ENCODE data around the gene CENPX. TPM values are rescaled to one million over a fixed set of nuclear protein-coding genes. Genes with fewer than 3 reads are reported as not detected.

Gene CENPX
- total and polyA plus RNA-seq, 2 of the 13 experiments (the other 11 are each of a cell fraction or from before 2014, with no cell fraction given), result 92.7 to 170 TPM

GRCh38 chr17:82000803-82001570 lies 21.7 kb downstream of the CENPX start (continued):
- peak; percentile 2; the same call in 1 of the 2 replicates for TF ChIP-seq POGK (CRISPR knock-in tag; conservative IDR thresholded peaks at IDR 0.05)
- peak; percentile 97 for TF ChIP-seq TCF7 (IDR thresholded peaks at IDR 0.05; ENCODE audit: low read depth)
- peak; percentile 78 for TF ChIP-seq HOXD1 (CRISPR knock-in tag; IDR thresholded peaks at IDR 0.05)
- TF ChIP-seq ZNF572 (CRISPR knock-in tag; IDR thresholded peaks at IDR 0.05), result 0 out of 2 replicates have a peak, but pooled peaks have one; percentile 87
- TF ChIP-seq SP2 (CRISPR knock-in tag; IDR thresholded peaks at IDR 0.05), result no peak; the same call in none of the 2 replicates
- TF ChIP-seq JARID2 (CRISPR knock-in tag; IDR thresholded peaks at IDR 0.05; ENCODE audit: insufficient replicate concordance), result peak; percentile 70
- TF ChIP-seq TRAFD1 (CRISPR knock-in tag; IDR thresholded peaks at IDR 0.05; ENCODE audit: borderline replicate concordance), result no peak
- TF ChIP-seq MTA3 (CRISPR knock-in tag; IDR thresholded peaks at IDR 0.05), result no peak
- no peak for TF ChIP-seq ZNF850 (CRISPR knock-in tag; conservative IDR thresholded peaks at IDR 0.05)
- TF ChIP-seq ZNF777 (CRISPR knock-in tag; IDR thresholded peaks at IDR 0.05), result peak; percentile 20; the same call in 1 of the 2 replicates
- TF ChIP-seq ZNF646 (CRISPR knock-in tag; IDR thresholded peaks at IDR 0.05), result no peak
- TF ChIP-seq ZNF12 (CRISPR knock-in tag; IDR thresholded peaks at IDR 0.05), result peak; percentile 67; the same call in 1 of the 2 replicates
- peak; percentile 61 for TF ChIP-seq ZBTB39 (CRISPR knock-in tag; IDR thresholded peaks at IDR 0.05)
- 0 out of 2 replicates have a peak, but pooled peaks have one; percentile 24 for TF ChIP-seq RELA (CRISPR knock-in tag; IDR thresholded peaks at IDR 0.05)
- TF ChIP-seq KLF12 (CRISPR knock-in tag; IDR thresholded peaks at IDR 0.05; ENCODE audit: borderline replicate concordance), result peak; percentile 82
- TF ChIP-seq SRSF4 (IDR thresholded peaks at IDR 0.05; ENCODE audit: low read depth, low read length, poor library complexity, severe bottlenecking), result peak; percentile 95
- peak; percentile 87 for TF ChIP-seq KDM1A (CRISPR knock-in tag; IDR thresholded peaks at IDR 0.05)

Measured in HepG2 (cell line).